ENCODE data around the gene TMEM130.

TMEM130 gene, protein sequence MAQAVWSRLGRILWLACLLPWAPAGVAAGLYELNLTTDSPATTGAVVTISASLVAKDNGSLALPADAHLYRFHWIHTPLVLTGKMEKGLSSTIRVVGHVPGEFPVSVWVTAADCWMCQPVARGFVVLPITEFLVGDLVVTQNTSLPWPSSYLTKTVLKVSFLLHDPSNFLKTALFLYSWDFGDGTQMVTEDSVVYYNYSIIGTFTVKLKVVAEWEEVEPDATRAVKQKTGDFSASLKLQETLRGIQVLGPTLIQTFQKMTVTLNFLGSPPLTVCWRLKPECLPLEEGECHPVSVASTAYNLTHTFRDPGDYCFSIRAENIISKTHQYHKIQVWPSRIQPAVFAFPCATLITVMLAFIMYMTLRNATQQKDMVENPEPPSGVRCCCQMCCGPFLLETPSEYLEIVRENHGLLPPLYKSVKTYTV

DNA sequence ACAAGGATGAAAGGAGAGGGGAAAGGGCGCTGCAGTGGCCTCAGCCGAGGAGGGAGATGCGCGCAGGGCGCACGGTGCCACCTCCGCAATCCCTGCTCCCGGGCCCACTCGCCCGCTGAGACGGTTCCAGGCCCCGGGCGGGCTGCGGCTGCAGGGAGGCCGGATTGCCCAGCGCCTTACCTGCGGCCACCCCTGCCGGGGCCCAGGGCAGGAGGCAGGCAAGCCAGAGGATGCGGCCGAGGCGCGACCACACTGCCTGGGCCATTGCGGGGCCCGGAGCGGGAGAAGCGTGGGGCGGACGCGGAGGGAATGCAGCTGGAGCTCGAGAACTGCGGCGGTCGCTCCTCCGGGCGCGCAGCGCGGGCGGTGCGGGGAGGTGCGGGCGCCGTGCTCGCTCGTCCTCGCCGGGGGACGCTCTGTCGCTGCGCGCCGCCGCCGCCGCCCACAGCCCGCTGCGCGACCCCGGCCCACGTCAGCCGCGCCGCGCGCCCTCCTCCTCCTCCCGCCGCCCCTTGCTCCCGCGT lies at the start of gene TMEM130:
Gene TMEM130, minus strand, starts transcription at position 418 of the 524 bp plus-strand sequence. Its CDS starts 153 bp downstream, at position 265.
- DNase-seq, result no peak

DNA sequence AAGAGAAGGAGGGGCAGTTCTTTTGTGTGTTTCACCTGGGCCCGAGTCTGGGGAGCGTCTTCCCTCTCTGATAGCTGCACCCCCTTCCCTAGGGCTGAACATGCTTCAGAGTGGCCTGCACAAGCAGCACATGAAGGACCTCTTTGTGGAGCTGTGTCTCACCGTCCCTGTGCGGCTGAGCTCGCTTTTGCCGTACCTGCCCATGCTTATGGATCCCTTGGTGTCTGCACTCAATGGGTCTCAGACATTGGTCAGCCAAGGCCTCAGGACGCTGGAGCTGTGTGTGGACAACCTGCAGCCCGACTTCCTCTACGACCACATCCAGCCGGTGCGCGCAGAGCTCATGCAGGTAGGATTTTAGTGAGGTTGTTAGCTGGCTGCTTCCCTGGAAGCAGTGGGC lies 47.5 kb upstream of the TMEM130 start:
- DNase-seq, result no peak

DNA sequence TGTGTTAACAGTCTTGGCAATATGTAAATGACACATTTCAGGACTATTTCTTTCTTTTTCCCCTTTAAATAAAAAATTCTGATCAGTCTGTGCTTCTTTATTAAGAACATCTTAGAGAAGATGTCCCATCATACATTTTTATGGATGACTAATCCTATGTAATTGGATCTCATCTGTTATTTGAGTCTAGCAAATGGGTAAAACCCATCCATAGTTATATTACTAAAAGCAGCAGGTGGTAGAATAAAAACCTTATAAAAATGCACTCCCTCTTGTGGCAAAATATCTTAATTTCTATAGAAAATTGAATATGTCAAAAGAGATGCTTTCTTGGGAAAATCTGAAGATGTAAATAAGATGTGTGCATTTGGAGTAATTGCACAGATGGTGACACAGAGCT lies 43.8 kb upstream of the TMEM130 start:
- no peak for DNase-seq

DNA sequence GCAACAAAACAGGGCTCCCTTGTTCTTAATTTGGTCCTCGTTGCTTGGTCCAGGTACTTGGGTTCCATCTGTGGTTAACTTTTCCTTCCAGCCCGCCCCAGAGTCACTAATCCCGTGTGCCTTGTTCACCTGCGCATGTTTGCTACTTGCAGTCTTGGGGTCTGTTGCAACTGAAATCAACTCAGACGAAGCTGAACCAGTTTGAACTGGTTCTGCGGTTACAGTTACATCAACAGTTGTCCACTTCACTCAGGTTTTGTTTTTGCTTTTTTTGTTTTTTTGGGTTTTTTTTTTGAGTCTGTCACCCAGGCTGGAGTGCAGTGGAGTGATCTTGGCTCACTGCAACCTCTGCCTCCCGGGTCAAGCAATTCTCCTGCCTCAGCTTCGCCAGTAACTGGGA lies 43.2 kb upstream of the TMEM130 start:
- no peak for DNase-seq

DNA sequence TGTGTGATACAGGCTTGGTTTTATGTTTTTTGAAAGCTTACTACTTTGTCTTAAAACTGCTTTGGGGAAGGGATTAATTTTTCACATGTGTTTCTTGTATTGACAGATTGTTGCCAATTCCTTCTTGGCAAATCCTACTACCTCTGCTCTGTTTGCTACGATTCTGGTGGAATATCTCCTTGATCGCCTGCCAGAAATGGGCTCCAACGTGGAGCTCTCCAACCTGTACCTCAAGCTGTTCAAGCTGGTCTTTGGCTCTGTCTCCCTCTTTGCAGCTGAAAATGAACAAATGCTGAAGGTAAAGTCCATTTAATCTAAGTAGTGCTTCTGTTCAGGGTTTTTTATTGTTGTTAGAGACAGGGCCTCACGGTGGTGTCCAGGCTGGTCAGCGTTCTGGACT lies 42.1 kb upstream of the TMEM130 start:
- no peak for DNase-seq

DNA sequence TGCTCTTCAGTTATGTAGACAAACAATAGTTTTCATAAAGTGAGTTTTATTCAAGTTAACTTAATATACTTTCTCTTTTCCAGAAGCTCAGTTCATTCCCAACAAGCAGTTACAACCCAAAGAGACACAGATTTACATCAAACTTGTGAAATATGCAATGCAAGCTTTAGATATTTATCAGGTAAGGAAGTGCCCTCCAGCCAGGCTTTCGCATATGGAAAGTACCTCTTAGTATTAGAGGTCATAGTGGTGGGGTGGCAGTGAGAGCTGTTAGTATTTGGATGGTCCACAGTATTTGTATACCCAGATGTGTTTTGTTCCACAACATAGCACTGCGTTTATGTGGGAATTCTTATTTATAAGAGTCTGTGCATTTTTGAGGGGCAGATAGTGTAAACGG lies 40.6 kb upstream of the TMEM130 start:
- DNase-seq, result no peak

DNA sequence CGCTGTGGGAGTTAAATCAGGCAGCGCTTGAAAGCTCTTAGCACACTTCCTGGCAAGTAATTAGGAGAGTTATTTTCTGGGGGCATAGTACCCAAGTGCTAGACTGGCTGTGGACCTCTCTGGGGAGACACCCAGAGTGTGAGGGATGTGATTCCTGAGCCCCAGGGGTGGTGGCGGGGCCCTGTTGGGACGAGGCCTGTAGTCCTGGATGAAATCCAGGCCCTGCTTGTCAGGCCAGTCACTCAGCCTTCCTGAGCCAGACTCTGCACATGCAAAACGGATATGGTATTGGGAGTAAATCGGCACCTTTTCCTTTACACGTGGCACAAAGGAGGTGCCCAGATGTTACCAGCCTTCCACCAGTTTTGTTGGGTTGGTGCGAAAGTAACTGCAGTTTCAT lies 39.7 kb upstream of the TMEM130 start:
- no peak for DNase-seq

DNA sequence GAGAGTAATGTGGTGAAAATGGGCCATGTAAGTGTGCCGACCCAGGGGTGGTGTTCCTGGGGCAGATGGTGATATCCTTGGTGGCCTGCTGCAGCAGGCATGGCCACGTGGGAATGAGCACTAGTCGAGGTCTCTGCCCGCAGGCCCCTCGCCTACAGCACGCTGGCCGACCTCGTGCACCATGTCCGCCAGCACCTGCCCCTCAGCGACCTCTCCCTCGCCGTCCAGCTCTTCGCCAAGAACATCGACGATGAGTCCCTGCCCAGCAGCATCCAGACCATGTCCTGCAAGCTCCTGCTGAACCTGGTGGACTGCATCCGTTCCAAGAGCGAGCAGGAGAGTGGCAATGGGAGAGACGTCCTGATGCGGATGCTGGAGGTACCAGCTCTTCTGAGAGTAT lies 38.8 kb upstream of the TMEM130 start:
- no peak for DNase-seq

DNA sequence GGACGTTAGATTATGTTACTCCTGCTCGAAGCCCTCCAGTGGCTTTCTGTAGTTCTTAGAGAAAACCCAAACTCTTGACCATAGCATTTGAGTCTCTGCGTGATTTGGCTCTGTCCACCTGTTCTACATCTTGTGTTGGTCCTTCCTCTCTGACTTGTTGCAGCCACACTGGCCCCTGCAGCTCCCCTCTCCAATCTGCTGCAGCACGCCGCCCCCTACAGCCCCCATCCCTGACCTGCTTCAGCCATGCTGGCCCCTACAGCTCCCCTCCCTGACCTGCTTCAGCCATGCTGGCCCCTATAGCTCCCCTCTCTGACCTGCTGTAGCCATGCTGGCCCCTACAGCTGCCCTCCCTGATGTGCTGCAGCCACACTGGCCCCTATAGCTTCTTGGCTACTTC lies 37.8 kb upstream of the TMEM130 start:
- no peak for DNase-seq

DNA sequence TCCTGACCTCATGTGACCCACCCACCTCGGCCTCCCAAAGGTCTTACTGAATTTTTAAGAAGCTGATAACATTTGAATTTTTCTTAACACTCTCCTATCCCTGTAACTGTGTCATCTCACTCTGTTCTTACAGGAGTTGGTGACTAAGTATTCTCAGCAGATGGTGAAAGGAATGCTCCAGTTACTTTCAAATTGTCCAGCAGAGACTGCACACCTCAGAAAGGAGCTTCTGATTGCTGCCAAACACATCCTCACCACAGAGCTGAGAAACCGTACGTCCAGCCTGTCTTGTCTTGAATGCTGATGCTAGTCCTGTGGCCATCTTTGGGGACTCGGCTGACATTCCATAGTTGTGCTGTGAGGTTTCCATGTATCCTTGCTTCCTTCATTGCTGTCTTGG lies 33.4 kb upstream of the TMEM130 start:
- DNase-seq, result no peak

DNA sequence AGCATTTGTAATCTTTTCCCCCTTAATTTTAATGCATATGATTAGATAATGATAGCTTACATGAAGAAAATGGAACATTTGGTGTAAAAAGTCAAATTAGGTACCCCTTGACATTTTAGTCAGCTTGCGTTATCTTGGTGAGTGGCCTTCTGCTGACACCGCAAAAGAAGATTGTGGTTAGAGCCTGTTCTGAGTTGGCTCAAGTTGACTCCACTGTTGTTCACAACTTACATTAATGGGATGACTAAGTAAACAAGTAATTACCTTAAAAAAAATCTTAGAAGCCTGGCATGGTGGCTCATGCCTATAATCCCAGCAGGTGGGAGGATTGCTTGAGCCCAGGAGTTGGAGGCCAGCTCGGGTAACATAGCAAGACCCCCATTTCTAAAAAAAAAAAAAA lies 32.7 kb upstream of the TMEM130 start:
- no peak for DNase-seq

DNA sequence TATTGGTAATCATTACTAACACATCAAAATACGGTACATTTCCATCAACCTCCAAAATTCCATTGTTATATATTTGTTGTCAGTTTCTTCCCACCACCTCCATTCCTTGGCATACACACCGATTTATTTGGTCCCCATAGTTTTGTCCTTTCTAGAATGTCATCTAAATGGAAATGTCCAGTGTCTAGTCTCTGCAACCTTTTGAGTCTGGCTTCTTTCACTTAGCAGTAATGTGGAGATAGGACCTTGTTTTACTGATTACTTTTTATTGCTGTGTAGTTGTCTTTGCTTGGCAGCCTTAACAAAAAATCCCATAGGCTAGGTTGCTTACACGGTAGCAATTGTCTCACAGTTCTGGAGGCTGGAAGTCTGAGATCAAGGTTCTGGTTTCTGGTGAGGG lies 31.0 kb upstream of the TMEM130 start:
- no peak for DNase-seq

DNA sequence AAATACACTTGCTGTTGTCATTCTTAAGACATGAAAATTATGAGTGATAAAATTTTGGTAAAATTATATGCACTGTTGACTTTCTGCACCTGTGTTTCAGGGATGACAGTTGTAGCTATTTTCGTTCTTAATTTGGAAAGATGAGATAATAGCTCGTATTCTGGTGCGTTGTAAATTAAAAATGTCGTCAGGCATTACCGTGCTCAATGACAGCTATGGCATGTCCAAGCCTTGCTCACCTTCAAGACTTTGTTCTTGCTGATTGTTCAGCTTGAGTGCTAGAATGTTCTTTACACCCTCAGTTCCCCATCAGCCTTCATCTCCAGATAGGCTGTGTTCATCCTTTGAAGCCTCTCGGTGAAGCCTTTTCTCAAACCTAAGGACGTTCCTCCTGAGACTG lies 30.0 kb upstream of the TMEM130 start:
- DNase-seq, result no peak

DNA sequence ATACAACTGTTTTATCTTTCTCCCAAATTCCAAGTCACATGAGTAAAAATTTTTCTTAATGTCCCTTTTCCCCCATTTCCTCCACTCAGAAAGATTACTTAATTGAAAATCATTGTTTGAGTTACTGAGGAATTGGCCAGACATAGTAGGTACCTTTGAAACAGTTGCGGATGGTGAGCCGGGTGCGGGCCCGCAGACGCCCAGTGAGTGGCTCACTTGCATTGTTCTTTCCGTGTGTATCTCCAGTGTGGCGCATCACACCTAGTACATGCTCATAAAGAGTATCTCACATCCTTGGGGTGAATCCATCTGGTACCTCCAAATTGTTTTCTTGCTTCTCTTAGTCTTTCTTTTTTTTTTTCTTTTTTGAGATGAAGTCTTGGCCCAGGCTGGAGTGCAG lies 22.8 kb upstream of the TMEM130 start:
- DNase-seq, result no peak

DNA sequence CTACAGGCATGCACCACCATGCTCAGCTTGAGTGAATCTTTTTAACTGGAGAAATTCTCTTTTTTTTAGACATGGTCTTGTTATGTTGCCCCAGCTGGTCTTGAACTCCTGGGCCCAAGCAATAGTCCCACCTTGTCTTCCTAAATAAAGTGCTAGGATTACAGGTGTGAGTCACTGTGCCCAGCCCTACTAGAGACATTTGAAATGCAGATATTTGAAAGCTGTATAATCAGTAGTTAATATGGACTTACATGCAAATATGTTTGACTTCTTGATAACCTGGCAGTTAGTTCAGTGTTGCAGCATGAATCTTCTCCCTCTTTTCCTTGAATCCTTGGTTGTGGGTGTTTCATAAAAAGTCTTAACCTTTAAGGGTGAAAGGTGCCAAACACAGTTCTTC lies 17.2 kb upstream of the TMEM130 start:
- no peak for DNase-seq

DNA sequence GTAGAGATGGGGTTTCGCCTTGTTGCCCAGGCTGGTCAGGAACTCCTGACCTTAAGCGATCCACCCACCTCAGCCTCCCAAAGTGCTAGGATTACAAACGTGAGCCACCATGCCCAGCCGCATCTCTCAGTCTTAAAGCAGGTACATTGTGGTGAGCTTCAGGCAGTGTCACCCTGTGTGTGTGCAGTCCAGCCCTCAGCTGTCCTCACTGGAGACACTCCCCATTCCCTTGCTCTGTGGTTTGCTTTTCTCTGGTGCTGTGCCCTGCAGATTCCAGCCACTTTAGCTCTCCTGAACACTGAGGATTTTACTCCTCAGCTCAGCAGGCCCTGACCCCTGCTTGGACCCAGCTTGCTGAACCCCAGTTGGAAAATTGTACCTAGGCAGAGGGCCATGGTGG lies 14.6 kb upstream of the TMEM130 start:
- DNase-seq, result no peak

DNA sequence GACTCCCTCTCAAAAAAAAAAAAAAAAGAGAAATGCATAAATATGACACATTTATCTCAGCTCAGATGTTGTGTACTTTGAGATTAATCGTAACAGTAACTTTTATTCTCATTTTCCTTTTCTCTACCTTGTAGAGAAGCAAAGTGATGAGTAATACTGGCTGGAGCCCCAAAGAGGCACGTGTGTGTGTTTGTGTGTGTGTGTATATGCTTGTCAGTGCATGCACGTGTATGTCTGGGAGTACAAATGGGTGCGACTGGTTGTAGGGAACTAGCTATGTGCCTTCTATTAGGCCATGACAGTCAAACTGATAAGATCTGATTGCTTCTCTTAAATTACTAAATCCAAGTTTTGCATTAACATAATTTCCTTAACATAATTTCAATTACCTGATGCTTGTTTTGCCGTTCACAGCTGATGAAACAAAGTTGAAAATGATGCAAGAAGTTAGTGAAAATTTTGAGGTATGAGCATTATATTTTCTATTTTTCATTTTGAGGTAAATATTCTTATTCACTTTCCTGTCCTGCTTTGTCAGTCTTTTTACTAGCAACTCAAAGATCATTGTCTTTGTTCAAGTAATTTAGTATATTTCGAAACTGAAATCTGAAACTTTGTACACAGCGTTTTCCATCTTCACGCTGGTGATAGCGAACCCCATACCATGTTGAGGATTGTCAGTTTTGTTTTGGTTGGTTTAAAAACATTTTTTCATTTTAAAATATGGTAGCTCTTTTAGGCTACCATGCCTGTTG lies 11.9 kb upstream of the TMEM130 start:
- DNase-seq, result no peak

DNA sequence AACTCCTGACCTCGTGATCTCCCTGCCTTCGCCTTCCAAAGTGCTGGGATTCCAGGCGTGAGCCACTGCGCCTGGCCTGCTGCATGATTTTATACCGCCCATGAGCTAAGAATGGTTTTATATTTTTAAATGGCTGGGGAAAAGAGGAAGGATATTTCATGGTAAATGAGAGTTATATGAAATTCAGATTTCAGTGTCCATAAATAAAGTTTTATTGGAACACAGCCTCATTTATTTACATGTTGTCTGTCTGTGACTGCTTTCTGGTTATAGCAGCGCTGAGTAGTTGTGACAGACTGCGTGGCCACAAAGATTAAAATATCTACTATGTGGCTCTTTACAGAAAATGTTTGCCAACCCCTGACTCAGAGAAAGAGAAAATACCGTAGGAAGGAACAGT lies 10.7 kb upstream of the TMEM130 start:
- DNase-seq, result no peak

DNA sequence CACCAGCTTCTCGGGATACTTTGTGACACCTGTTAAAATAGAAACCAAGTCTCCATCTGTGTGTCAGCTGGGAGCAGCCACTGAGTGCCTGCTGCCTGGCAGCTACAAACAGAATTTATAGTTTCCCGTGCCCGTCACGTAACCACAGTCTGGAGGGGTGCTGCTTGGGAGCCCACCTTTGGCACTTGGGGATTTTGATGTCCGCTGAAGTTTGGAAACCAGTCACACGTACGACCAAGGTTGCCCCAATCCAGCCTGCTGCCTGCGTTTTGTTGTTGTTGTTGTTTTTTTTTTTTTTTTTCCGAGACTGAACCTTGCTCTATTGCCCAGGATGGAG lies 10.1 kb upstream of the TMEM130 start:
- no peak for DNase-seq

DNA sequence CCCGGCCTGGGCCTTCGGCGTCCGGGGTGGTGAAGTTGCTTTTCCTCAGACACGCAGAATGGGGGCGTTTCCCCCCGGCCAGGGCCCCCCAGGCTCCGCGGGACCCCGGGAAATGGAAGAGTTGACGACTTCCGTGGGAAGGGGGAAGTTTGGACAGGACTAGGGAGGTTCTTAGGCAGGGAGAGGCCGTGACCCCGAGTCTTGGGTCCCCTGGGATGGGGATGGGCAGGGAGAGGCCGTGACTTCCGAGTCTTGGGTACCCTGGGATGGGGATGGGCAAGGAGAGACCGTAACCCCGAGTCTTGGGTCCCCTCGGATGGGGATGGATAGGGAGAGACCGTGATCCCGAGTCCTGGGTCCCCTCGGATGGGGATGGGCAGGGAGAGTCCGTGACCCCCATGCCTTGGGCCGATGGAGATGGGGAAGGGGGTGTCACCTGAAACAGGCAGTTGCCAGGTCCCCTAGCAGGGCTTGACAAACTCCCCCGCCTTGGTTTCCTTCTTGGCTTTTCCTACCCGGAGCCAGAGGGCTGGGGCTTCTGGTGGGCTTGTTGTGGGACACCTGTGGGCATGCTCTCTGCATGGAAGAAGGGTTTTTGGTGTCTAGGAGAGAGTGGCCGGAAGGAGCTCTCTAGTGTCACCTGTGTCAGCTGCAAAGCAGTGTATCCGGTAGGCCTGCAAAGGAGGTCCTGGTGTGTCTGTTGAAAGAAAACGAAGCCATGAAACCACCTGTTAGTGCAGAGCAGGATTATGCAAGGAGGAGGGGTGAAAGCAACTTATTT lies 9.6 kb upstream of the TMEM130 start:
- DNase-seq, result peak; percentile 65

DNA sequence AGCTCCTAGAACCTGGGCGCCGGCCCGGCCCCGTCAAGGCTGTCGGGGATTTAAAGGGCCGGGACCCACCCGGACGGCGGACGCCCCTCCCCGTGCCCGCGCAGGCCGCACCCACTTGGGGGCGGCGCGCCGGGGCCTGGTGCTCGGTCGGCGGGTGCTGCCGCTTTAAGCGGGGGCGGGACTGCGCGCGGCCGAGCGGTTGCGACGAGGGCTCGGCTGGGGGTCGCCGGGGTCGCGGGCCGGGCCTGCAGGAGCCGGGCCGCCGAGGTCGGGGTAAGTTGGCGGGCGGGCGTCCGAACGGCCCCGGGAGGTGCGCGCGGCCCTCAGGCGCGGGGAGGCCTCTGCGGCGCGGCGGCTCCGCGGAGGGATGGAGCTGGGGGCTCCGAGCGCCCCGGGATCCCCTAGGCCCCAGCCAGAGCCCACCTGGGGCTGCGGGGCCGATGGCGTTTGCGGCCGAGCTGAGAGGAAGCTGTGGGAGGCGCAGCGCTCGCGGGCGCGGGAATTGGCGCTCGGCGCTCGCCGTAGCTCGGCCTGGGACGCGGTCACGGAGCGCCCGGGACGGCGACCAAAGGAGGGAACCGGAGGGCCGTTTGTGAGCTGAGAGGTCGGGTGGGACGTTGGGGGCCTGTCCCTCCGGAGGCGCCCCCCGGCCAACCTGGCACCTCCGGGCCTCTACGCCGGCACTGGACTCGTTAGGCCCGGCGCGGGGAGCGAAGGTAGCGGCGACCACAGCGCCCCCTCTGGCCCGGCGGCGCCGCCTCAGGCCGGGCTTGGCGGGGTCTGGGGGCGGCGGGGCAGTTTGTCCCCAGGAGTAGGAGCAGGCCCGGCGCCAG lies 8.8 kb upstream of the TMEM130 start, which contains the start of gene TRRAP:
Gene TRRAP, plus strand, starts transcription at position 168 of the 833 bp plus-strand sequence. CDS start 2,619 bp downstream, outside the sequence.
- peak; percentile 72 for DNase-seq

DNA sequence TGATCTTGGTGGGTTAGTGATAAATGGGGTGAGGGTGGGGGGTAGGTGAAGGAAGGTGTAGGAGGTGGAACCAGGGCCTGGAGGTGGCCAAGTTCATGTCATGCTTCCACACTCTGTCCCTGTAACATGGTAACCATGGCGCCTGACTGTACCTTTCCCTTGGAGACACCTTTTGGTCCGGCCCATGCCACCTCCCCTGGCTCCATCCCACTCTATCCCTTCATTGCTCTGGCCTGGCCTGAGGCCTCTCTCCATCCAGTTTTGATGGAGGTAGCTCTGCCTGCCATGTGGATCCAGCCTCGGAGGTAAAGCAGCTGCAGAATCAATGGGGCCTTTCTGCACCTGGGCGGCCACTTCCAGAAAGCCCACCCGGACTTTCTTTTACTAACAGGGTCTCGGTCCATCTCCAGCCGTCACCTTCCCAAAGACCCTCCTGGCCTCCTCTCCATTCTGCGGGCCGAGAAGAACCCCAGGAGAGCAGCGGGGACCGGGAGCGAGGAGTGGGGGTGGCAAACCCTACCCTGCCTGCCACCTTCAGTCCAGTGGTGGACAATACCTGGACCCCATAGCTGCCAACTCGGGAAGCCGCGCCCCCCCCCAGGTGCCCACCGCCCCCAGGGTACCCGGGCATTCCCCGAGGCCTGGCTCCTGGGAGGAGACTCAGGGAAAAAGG lies 8.0 kb upstream of the TMEM130 start:
- no peak for DNase-seq

All from CD4-positive, alpha-beta T cell treated with Interferon gamma for 1 hour (primary cell).